ENCODE data around the gene TMEM151B.

TMEM151B gene

DNA sequence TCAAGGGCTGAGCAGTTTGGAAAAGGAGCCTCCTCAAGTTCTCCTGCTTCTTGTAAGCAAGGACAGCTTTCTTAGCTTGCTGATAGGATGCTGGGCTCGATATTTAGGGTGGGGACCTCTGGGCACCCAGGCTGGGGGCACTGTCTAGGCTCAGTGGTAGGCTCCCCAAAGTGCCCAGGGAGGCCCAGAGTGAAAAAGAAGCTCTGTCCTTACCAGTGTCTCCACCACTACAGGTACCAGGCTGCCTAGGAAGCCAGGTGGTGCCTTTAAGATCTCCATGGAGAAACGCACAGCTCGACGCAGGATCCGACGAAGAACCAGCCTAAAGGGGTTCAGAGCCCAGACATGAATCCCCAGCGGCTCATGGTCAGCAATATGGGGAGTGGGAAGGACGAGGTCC is 36.5 kb downstream of the TMEM151B start:
- H3K4me3 ChIP-seq (ENCODE audit: low read depth, low read length): no peak overlapping the region
- TF ChIP-seq, protein P1, sequence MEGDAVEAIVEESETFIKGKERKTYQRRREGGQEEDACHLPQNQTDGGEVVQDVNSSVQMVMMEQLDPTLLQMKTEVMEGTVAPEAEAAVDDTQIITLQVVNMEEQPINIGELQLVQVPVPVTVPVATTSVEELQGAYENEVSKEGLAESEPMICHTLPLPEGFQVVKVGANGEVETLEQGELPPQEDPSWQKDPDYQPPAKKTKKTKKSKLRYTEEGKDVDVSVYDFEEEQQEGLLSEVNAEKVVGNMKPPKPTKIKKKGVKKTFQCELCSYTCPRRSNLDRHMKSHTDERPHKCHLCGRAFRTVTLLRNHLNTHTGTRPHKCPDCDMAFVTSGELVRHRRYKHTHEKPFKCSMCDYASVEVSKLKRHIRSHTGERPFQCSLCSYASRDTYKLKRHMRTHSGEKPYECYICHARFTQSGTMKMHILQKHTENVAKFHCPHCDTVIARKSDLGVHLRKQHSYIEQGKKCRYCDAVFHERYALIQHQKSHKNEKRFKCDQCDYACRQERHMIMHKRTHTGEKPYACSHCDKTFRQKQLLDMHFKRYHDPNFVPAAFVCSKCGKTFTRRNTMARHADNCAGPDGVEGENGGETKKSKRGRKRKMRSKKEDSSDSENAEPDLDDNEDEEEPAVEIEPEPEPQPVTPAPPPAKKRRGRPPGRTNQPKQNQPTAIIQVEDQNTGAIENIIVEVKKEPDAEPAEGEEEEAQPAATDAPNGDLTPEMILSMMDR (IDR thresholded peaks at IDR 0.05; ENCODE audit: low read depth, low read length): no peak
- no peak for TF ChIP-seq MYC (IDR thresholded peaks at IDR 0.05; ENCODE audit: low read depth, low read length)
- TF ChIP-seq, protein P2, sequence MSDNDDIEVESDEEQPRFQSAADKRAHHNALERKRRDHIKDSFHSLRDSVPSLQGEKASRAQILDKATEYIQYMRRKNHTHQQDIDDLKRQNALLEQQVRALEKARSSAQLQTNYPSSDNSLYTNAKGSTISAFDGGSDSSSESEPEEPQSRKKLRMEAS (IDR thresholded peaks at IDR 0.05; ENCODE audit: low read depth, low read length): no peak
- TF ChIP-seq POLR2A (IDR thresholded peaks at IDR 0.05; ENCODE audit: extremely low read depth, insufficient read length): no peak
- DNase-seq (ENCODE audit: low read depth): no peak

DNA sequence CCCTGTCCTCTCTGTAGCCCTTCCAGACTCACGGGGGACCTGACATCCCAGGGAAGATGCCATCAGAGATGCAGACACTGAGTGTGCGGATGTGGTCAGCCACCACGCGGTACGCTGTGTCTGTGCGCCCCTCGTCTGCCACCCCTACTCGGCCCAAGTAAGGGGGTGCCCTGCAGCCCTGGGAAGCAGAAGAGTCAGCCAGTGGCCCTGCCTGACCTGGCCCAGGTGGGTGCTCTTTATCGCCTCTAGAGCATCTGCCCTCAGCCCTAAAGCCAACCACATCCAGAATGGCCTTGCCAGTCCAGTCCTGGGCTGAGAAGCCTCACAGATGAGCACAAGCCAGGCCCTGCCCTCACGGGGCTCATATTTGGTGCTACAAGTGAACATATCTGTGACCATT is 37.0 kb downstream of the TMEM151B start:
- TF ChIP-seq, protein P2 (IDR thresholded peaks at IDR 0.05; ENCODE audit: low read depth, low read length): no peak
- TF ChIP-seq MYC (IDR thresholded peaks at IDR 0.05; ENCODE audit: low read depth, low read length): no peak
- TF ChIP-seq, protein P1 (IDR thresholded peaks at IDR 0.05; ENCODE audit: low read depth, low read length): no peak
- no peak for TF ChIP-seq POLR2A (IDR thresholded peaks at IDR 0.05; ENCODE audit: extremely low read depth, insufficient read length)
- no peak for DNase-seq (ENCODE audit: low read depth)
- no peak overlapping the region for H3K4me3 ChIP-seq (ENCODE audit: low read depth, low read length)

DNA sequence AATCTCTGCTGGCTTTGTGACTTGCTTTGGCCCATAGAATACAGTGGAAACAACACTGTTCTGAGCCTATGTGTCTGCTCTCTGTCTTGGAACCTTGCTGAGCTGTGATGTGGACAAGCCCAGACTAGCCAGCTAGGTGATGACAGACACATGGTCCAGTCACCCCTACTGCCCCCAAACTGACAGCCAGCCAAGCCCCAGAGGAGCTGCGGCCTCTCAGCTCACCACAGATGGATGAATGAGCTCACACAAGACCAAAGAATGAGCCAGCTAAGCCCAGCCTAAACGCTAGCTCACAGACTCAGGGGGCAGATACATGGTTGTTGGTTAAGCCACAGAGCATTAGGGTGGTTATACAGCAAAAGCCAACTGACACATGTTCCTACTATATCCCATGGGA is 38.8 kb downstream of the TMEM151B start:
- no peak overlapping the region for H3K4me3 ChIP-seq (ENCODE audit: low read depth, low read length)
- no peak for DNase-seq (ENCODE audit: low read depth)
- TF ChIP-seq MYC (IDR thresholded peaks at IDR 0.05; ENCODE audit: low read depth, low read length) (no peak), POLR2A (IDR thresholded peaks at IDR 0.05; ENCODE audit: extremely low read depth, insufficient read length) (no peak)
- TF ChIP-seq, protein P2 (IDR thresholded peaks at IDR 0.05; ENCODE audit: low read depth, low read length): no peak
- TF ChIP-seq, protein P1 (IDR thresholded peaks at IDR 0.05; ENCODE audit: low read depth, low read length): no peak

DNA sequence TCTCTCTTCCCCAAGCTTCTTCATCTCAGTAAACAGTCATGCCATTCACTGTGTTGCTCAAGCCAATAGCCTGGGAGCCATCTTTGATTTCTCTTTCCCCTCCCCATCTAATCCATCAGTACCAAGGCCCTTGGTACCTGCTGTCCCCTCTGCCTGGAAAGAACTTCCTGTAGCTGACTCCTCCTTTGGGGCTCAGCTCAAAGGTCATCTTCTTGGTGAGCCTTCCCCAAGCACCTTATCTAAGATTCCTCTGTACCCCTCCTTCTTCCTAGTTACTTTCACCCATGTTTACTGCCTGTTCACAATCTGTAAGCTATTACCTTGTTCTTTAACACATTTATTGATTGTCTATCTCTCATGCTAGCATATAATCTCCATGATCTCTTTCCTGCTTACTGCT is 39.4 kb downstream of the TMEM151B start:
- H3K4me3 ChIP-seq (ENCODE audit: low read depth, low read length): no peak overlapping the region
- DNase-seq (ENCODE audit: low read depth): no peak
- TF ChIP-seq POLR2A (IDR thresholded peaks at IDR 0.05; ENCODE audit: extremely low read depth, insufficient read length): no peak
- TF ChIP-seq, protein P1 (IDR thresholded peaks at IDR 0.05; ENCODE audit: low read depth, low read length): no peak

DNA sequence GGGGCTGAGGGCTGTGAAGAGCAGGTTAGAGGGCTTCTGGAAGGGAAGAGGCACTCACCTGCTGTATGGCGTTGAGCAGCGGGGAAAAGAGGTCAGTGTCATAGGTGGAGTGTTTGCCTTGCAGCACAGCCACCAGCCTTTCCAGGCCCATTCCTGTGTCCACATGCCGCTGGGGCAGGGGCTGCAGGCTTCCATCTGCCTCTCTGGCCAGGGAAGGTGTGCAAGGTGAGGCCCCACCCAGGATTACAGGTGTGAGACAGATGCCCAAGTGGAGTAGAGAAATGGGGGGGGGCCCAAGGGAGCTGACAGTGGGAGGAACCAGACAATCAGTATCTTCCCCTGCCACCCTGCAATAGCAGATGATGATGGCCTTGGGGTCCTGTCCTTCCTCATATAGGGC is 40.0 kb downstream of the TMEM151B start:
- H3K4me3 ChIP-seq (ENCODE audit: low read depth, low read length): no peak overlapping the region
- DNase-seq (ENCODE audit: low read depth): no peak
- TF ChIP-seq, protein P2 (IDR thresholded peaks at IDR 0.05; ENCODE audit: low read depth, low read length): no peak
- TF ChIP-seq, protein P1 (IDR thresholded peaks at IDR 0.05; ENCODE audit: low read depth, low read length): no peak
- TF ChIP-seq MYC (IDR thresholded peaks at IDR 0.05; ENCODE audit: low read depth, low read length) (no peak), POLR2A (IDR thresholded peaks at IDR 0.05; ENCODE audit: extremely low read depth, insufficient read length) (no peak)

DNA sequence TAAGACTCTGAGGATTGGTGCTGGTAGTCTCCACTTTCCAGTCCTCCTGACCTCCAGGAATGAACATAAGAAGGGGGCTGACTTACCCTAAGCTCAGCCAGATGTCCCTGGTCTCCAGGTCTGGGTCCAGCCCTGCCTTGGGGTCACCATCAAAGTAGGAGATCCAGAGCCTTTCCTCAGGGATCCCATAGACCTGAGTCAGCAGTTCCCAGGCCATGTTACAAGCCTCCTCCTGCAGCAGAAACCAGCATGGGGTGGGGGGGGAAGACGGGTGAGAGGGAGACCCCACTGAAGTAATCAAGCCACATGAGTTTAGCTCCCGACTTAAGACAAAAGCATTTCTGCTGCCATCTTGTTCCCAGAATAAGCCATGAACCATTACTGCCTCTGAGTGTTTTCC is 41.1 kb downstream of the TMEM151B start:
- TF ChIP-seq, protein P1 (IDR thresholded peaks at IDR 0.05; ENCODE audit: low read depth, low read length): no peak
- no peak for TF ChIP-seq POLR2A (IDR thresholded peaks at IDR 0.05; ENCODE audit: extremely low read depth, insufficient read length)
- no peak for TF ChIP-seq MYC (IDR thresholded peaks at IDR 0.05; ENCODE audit: low read depth, low read length)
- TF ChIP-seq, protein P2 (IDR thresholded peaks at IDR 0.05; ENCODE audit: low read depth, low read length): no peak
- no peak overlapping the region for H3K4me3 ChIP-seq (ENCODE audit: low read depth, low read length)
- no peak for DNase-seq (ENCODE audit: low read depth)

All from NB4 (cell line).